IgD-negative memory B cell (primary cell): Measurements from ENCODE around the gene TBC1D2B. TPM values are rescaled to one million over a fixed set of nuclear protein-coding genes. Genes with fewer than 3 reads are reported as not detected.
A peak's percentile ranks its signal among the peaks of the same experiment; 100 is the strongest.

Source experiments
- H3K27ac Mint-ChIP-seq, 3 donors: one replicate each; pipeline ENCODE4 v1.8.0; 2020 to 2022; ENCODE audit warnings: mild to moderate bottlenecking in 3 of 3, mixed read lengths in 3 of 3, moderate library complexity in 1 of 3
- H3K27me3 Mint-ChIP-seq: one replicate; pipeline ENCODE4 v1.8.0; 2021; ENCODE audit warnings: mixed read lengths
- H3K36me3 Mint-ChIP-seq: one replicate; pipeline ENCODE4 v1.8.0; 2020; ENCODE audit warnings: mild to moderate bottlenecking, mixed read lengths
- H3K4me1 Mint-ChIP-seq, 3 donors: one replicate each; pipeline ENCODE4 v1.8.0; 2020 to 2022; ENCODE audit warnings: mixed read lengths in 3 of 3, mild to moderate bottlenecking in 1 of 3
- H3K4me3 Mint-ChIP-seq, 4 donors: one replicate each; pipeline ENCODE4 v1.8.0; 2020 to 2022; ENCODE audit warnings: mild to moderate bottlenecking in 4 of 4, mixed read lengths in 4 of 4, moderate library complexity in 3 of 4
- H3K9me3 Mint-ChIP-seq, 3 donors: one replicate each; pipeline ENCODE4 v1.8.0; 2020 to 2021; ENCODE audit warnings: mixed read lengths in 3 of 3, mild to moderate bottlenecking in 1 of 3
- polyA plus RNA-seq: library from polyadenylated mRNA; unstranded; fragments of 300-500 nt; fragmentation: Illumina TruSeq; gene quantifications from one replicate; pipeline ENCODE4 v1.2.3, GENCODE V29; 2021

The TBC1D2B gene
- 1.7 TPM for polyA plus RNA-seq

GRCh38 chr15:78077053-78077870 is at the start of gene TBC1D2B:
TSS of gene TBC1D2B (minus strand) at chr15:78077711. CDS start at chr15:78077652, 59 bp downstream.
- no peaks in the 10 kb centered on the region for H3K9me3 Mint-ChIP-seq
- H3K4me3 Mint-ChIP-seq: peak within 1 kb of the TSS; percentile 92 to 98 (median 98)
- peak within 1 kb of the TSS; percentile 76 to 93 (median 88) for H3K27ac Mint-ChIP-seq
- H3K36me3 Mint-ChIP-seq: no peaks in the 10 kb centered on the region
- H3K4me1 Mint-ChIP-seq: peaks cover 9 to 23% (median 18%) of the 10 kb centered on the region in 3 donors
- no peaks in the 10 kb centered on the region for H3K27me3 Mint-ChIP-seq

- Mint-ChIP-seq H3K27me3 (no peaks in the 10 kb centered on the region), H3K36me3 (no peaks in the 10 kb centered on the region), H3K4me3 (no peak overlapping the region), H3K4me1 (peaks cover 0 to 3% (median 0%) of the 10 kb centered on the region in 3 donors), H3K9me3 (no peaks in the 10 kb centered on the region), H3K27ac (no peak overlapping the region)
Measured at GRCh38 chr15:78125267-78125666, 47.8 kb upstream of the TBC1D2B start.

- Mint-ChIP-seq H3K9me3 (no peaks in the 10 kb centered on the region), H3K27me3 (no peaks in the 10 kb centered on the region), H3K36me3 (no peaks in the 10 kb centered on the region), H3K27ac (no peak overlapping the region), H3K4me1 (no peaks in the 10 kb centered on the region), H3K4me3 (no peak overlapping the region)
Measured at GRCh38 chr15:78120523-78120922, 43.0 kb upstream of the TBC1D2B start.

GRCh38 chr15:78112551-78112950 is 35.0 kb upstream of the TBC1D2B start:
- Mint-ChIP-seq H3K4me1 (peaks cover 0 to 4% (median 0%) of the 10 kb centered on the region in 3 donors), H3K27me3 (no peaks in the 10 kb centered on the region), H3K36me3 (no peaks in the 10 kb centered on the region), H3K9me3 (no peaks in the 10 kb centered on the region), H3K4me3 (peak overlapping the region in 1 of 4 donors; percentile 86), H3K27ac (no peak overlapping the region)

- Mint-ChIP-seq H3K36me3 (no peaks in the 10 kb centered on the region), H3K4me3 (no peak overlapping the region), H3K27me3 (no peaks in the 10 kb centered on the region), H3K4me1 (peaks cover 0 to 4% (median 0%) of the 10 kb centered on the region in 3 donors), H3K27ac (no peak overlapping the region), H3K9me3 (no peaks in the 10 kb centered on the region)
Measured at GRCh38 chr15:78111788-78112187, 34.3 kb upstream of the TBC1D2B start.

- H3K36me3 Mint-ChIP-seq: no peaks in the 10 kb centered on the region
- no peaks in the 10 kb centered on the region for H3K9me3 Mint-ChIP-seq
- H3K27ac Mint-ChIP-seq: no peak overlapping the region
- peaks cover 0 to 4% (median 0%) of the 10 kb centered on the region in 3 donors for H3K4me1 Mint-ChIP-seq
- no peak overlapping the region for H3K4me3 Mint-ChIP-seq
- no peaks in the 10 kb centered on the region for H3K27me3 Mint-ChIP-seq
Measured at GRCh38 chr15:78110916-78111475, 33.5 kb upstream of the TBC1D2B start.

- Mint-ChIP-seq H3K27me3 (no peaks in the 10 kb centered on the region), H3K9me3 (no peaks in the 10 kb centered on the region), H3K4me1 (peaks cover 0 to 7% (median 0%) of the 10 kb centered on the region in 3 donors), H3K36me3 (no peaks in the 10 kb centered on the region), H3K4me3 (peak overlapping the region in 1 of 4 donors; percentile 33), H3K27ac (no peak overlapping the region)
Measured at GRCh38 chr15:78110096-78110495, 32.6 kb upstream of the TBC1D2B start.

GRCh38 chr15:78109156-78109555 is 31.6 kb upstream of the TBC1D2B start:
- no peaks in the 10 kb centered on the region for H3K9me3 Mint-ChIP-seq
- peaks cover 0 to 7% (median 0%) of the 10 kb centered on the region in 3 donors for H3K4me1 Mint-ChIP-seq
- no peaks in the 10 kb centered on the region for H3K36me3 Mint-ChIP-seq
- no peak overlapping the region for H3K4me3 Mint-ChIP-seq
- H3K27ac Mint-ChIP-seq: no peak overlapping the region
- H3K27me3 Mint-ChIP-seq: no peaks in the 10 kb centered on the region

- no peak overlapping the region for H3K4me3 Mint-ChIP-seq
Measured at GRCh38 chr15:78108300-78109084, 31.0 kb upstream of the TBC1D2B start.

GRCh38 chr15:78107471-78107870 is 30.0 kb upstream of the TBC1D2B start:
- H3K27me3 Mint-ChIP-seq: no peaks in the 10 kb centered on the region
- no peak overlapping the region for H3K27ac Mint-ChIP-seq
- no peaks in the 10 kb centered on the region for H3K36me3 Mint-ChIP-seq
- H3K9me3 Mint-ChIP-seq: no peaks in the 10 kb centered on the region
- peaks cover 0 to 4% (median 2%) of the 10 kb centered on the region in 3 donors for H3K4me1 Mint-ChIP-seq
- H3K4me3 Mint-ChIP-seq: no peak overlapping the region

More at GRCh38 chr15:78108300-78109084, 31.0 kb upstream of the TBC1D2B start:
- H3K9me3 Mint-ChIP-seq: no peaks in the 10 kb centered on the region
- no peak overlapping the region for H3K27ac Mint-ChIP-seq
- peaks cover 0 to 4% (median 2%) of the 10 kb centered on the region in 3 donors for H3K4me1 Mint-ChIP-seq
- no peaks in the 10 kb centered on the region for H3K27me3 Mint-ChIP-seq
- H3K36me3 Mint-ChIP-seq: no peaks in the 10 kb centered on the region

- H3K4me3 Mint-ChIP-seq: peak overlapping the region in 1 of 4 donors; percentile 30
- no peaks in the 10 kb centered on the region for H3K9me3 Mint-ChIP-seq
- H3K4me1 Mint-ChIP-seq: peaks cover 0 to 4% (median 2%) of the 10 kb centered on the region in 3 donors
- H3K27ac Mint-ChIP-seq: peak overlapping the region in 1 of 3 donors; percentile 21
- no peaks in the 10 kb centered on the region for H3K27me3 Mint-ChIP-seq
- H3K36me3 Mint-ChIP-seq: no peaks in the 10 kb centered on the region
Measured at GRCh38 chr15:78105476-78106241, 28.1 kb upstream of the TBC1D2B start.

- no peak overlapping the region for H3K4me3 Mint-ChIP-seq
Measured at GRCh38 chr15:78104566-78105475, 27.3 kb upstream of the TBC1D2B start.

GRCh38 chr15:78104119-78104479 is 26.6 kb upstream of the TBC1D2B start:
- no peaks in the 10 kb centered on the region for H3K27me3 Mint-ChIP-seq
- H3K4me3 Mint-ChIP-seq: no peak overlapping the region
- peaks cover 0 to 4% (median 2%) of the 10 kb centered on the region in 3 donors for H3K4me1 Mint-ChIP-seq
- H3K36me3 Mint-ChIP-seq: no peaks in the 10 kb centered on the region
- H3K9me3 Mint-ChIP-seq: no peaks in the 10 kb centered on the region
- peak overlapping the region in 2 of 3 donors; percentile 32 to 58 for H3K27ac Mint-ChIP-seq

More at GRCh38 chr15:78104566-78105475, 27.3 kb upstream of the TBC1D2B start:
- Mint-ChIP-seq H3K4me1 (peaks cover 0 to 4% (median 2%) of the 10 kb centered on the region in 3 donors), H3K27me3 (no peaks in the 10 kb centered on the region), H3K36me3 (no peaks in the 10 kb centered on the region), H3K9me3 (no peaks in the 10 kb centered on the region), H3K27ac (peak overlapping the region in 1 of 3 donors; percentile 58)
